ENCODE measurements around the gene EID1. TPM values are rescaled to one million over a fixed set of nuclear protein-coding genes. Genes with fewer than 3 reads are reported as not detected.
"Not testable (repeated sequence)": the region's sequence is repeated elsewhere in the genome, so short reads cannot be mapped to it uniquely, and the experiment has no call there.

Gene EID1
- total RNA-seq, 1 experiment from 2014 or later: 403 TPM

DNA sequence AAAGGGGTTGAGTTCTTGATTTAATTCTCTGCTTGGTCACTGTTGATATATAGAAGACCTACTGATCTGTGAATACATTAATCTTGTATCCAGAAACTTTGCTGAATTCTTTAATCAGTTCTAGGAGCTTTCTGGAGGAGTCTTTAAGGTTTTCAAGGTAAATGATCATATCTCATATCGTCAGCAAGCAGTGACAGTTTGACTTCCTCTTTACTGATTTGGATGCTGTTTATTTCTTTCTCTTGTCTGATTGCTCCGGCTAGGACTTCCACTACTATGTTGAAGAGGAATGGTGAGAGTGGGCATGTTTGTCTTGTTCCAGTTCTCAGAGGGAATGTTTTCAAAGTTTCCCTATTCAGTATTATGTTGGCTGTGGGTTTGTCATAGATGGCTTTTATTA is 31.4 kb downstream of the EID1 start:
- not testable (repeated sequence) for DNase-seq (ENCODE audit: low spot score)

DNA sequence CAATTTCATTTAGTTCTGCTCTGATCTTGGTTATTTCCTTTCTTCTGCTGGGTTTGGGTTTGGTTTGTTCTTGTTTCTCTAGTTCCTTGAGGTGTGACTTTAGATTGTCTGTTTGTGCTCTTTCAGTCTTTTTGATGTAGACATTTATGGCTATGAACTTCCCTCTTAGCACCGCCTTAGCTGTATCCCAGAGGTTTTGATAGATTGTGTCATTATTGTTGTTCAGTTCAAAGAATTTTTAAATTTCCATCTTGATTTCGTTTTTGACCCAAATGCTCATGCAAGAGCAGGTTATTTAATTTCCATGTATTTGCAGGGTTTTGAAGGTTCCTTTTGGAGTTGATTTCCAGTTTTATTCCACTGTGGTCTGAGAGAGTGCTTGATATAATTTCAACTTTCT is 32.6 kb downstream of the EID1 start:
- DNase-seq (ENCODE audit: low spot score): not testable (repeated sequence)

DNA sequence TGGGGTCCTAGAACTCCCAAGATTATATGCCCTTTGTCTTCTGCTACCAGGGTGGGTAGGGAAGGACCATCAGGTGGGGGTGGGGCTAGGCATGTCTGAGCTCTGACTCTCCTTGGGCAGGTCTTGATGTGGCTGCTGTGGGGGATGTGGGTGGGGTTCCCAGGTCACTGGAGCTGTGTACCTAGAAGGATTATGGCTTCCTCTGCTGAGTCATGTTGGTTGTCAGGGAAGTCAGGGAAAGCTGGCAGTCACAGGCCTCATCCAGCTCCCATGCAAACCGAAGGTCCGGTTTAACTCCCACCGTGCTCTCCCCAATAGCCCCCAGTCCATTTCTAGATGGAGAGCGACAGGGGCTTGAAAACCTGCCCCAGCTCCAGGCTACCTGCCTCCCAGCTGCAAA is 35.2 kb downstream of the EID1 start:
- DNase-seq (ENCODE audit: low spot score): no peak

DNA sequence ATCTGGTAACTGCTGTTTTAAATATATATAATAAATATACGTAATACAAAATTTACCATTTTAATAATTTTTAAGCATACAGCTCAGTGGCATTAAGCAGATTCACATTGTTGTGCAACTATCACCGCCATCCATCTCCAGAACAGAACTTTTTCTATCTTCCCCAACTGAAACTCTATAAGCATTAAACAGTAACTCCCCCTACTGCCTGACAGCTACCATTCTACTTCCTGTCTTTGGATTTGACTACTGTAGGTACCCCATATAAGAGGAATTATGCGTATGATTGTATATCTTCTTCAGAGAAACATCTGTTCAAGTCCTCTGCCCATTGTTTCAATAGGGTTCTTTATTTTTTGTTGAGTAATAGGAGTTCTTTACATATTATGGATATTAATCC is 36.8 kb downstream of the EID1 start:
- no peak for DNase-seq (ENCODE audit: low spot score)

DNA sequence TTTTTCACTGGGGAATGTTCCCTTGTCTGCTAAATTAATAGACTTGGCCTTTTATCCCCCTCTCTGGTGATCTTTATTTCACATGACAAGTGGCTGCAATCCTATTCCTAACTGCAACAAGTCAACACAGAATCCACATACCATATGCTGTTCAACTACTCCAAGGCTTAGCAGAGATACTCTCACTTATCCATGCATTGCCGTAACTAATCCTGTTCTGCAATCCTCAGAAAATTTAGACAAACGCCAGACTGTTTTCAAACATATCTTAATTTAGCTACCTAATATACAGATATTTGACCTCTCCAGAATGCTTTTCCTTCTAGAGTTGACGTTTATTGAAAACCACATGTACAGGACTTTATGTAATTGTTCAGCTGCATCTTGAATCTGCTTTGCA is 37.9 kb downstream of the EID1 start:
- no peak for DNase-seq (ENCODE audit: low spot score)

DNA sequence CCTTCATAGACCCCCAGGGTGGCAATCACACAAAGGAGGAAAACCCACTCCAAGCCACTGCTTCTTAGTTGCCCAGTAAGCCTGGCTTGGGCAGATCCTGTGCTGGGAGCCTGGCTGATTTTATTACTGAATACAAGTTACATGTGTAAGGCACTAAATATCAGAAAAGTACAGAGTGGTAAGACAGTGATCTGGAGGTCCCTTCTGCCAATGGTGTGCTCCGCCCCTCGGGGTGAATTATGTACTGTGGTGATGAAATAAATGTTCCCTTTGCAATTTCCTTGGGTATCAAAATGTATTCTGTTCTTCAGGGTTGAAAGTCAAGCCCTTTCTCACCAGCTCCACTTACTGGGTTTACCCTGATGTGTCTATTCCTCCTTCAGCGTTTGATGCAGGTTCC is 38.8 kb downstream of the EID1 start:
- no peak for DNase-seq (ENCODE audit: low spot score)

DNA sequence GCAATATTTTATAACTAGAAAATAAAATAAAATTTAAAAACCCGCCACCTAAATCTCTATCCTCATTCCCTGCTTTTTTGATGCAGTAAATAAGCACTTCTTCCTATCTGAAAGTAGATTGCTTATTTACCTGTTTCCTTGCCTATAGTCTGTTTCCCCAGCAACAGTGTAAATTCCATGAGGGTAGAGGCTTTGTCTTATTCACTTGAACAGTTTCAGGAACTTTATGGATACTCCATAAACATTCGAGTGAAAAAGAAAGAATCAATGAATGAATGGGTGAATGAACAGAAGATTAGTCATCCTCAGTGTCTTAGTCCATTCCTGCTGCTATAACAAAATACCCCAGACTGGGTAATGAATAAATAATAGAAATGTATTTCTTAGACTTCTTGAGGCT is 44.1 kb downstream of the EID1 start:
- DNase-seq (ENCODE audit: low spot score): no peak

DNA sequence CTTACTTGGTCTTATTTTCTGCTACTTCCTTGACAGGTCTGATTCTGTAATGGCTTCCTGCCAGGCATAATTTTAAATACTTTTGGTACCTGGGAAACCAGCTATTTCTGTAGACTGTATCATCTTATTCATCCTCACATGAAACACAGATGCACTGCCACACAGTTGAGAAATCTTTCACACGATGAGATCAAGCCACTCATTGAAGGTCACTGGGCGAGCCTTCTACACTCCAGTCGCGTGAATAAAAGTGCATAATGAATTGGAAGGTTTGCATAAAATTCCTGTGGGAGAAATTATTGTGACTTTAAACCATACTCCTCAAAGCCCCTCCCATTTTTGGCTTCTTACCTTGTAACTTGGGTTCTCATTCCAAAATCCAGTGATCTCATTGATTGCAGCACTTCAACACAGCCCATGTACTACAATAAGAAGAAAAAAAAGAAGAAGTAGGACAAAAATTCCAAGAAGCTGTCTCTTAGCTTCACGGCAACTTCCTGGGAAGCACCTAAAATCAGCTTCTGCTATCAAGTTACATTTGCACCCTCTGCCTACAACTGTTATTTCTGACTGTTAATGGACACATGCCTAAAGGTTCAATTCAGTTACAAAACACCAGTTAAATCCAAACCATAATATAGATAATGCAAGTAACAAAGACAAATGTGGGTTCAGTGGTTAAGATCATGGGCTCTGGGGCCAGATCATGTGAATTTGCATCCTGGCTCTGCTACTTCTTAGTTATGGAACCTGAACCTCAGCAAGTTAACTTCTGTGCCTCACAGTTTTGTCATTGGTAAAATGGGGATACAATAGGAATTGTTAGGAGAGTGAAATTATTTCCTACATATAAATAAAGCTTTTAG is 46.8 kb downstream of the EID1 start:
- DNase-seq (ENCODE audit: low spot score): no peak

DNA sequence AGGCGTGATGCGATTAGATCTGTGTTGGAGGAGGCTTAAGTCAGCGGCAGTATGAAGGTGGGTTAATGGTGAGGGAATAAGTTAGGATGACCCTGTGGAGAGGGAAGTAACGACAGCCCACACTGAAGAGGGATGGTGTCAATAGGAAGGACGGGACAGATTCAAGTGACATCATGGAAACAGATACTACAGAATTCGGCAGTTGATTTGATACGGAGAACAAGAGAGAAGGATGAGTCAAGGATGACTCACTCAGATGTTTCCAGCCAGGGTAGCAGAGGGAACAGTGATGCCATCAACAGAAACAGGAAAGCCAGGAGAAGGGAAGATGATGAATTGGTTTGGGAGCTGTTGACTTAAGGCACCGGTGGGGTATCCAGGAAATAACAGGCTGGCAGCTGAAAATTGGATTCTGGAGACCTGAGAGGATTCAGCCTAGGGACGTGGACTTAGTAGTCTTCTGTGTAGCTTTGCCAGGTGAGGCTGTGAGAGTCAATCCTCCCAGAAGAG is 47.8 kb downstream of the EID1 start:
- DNase-seq (ENCODE audit: low spot score): peak; percentile 71

DNA sequence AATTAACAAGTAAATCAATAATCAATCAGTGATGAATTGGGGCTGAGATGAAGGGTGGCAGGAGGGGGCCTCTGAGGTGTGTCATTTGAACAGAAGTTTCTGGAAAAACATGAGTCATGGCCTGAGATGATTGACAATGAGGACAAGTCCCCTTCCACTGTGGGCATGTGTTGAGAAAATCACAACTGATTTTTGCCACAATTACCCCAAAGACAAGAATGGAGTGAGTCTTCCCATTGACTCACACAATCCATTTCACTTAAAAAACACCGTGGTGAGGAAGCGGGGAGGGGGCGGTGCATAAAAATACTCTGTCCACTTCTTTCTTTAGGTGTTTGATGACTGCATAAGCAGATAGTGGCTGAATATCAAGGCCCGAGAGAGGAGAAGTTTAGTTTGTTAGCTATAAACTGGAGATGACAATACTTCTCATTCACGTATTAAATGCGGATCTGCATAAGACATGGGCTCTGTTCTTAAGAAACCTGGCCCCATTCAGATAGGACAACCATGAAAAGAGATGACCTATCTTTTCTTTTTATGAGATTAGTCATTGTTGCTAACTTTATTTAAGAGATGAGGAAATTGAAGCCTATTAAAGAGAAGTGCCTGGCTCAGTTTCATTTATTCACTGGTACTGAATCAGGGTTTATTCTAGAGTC is 51.1 kb downstream of the EID1 start:
- no peak for DNase-seq (ENCODE audit: low spot score)

DNA sequence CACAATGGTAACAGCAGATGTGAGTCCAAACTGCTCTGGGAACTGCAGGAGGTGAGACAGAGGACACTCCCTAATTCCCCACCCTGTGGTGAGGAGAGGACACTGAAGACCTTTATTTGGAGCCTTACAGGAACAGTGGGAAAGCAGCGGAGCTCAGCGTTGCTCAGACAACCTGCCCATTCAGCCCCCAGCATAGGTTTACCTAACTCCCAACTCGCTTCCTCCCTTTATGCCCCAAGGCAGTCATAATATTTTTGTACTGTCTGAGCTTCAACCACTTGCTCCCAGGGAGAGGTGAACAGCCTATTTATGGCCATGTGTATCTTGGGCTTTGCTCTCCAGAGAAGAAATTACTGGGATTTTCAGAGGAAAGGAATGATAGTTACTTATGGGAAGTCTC is 51.7 kb downstream of the EID1 start:
- no peak for DNase-seq (ENCODE audit: low spot score)

Other genes with a start within 250 kb of the EID1 start
- 18.1 and 19.5 TPM in 2 replicates for gene FBN1, start 232.4 kb upstream of the EID1 start, total RNA-seq (2014; rRNA removed; shearing (Covaris generic))
- 6.2 and 9.7 TPM in 2 replicates for gene CEP152, start 67.1 kb upstream of the EID1 start, total RNA-seq (2014; rRNA removed; shearing (Covaris generic))
- 0.93 and 1.3 TPM in 2 replicates for gene SHC4, start 85.8 kb downstream of the EID1 start, total RNA-seq (2014; rRNA removed; shearing (Covaris generic))
- gene SECISBP2L, start 168.3 kb downstream of the EID1 start, total RNA-seq (2014; rRNA removed; shearing (Covaris generic)): 15.3 and 16.0 TPM in 2 replicates

Data from H4 (cell line).